T follicular helper cell (primary cell): ENCODE results near the gene THEMIS2.
"Not testable (repeated sequence)": the region's sequence is repeated elsewhere in the genome, so short reads cannot be mapped to it uniquely, and the experiment has no call there.

ENCODE experiments used
- DNase-seq: peaks from one replicate; pipeline ENCODE4 v3.0.0-alpha.2; 2020; ENCODE audit warnings: low read depth
- total RNA-seq, 2 experiments: gene quantifications; one replicate each; lab custom pipeline; 2026; lab: John Stamatoyannopoulos, UW

The THEMIS2 gene
- total RNA-seq = 5.6 to 30.4 reads per million in 2 experiments

DNA sequence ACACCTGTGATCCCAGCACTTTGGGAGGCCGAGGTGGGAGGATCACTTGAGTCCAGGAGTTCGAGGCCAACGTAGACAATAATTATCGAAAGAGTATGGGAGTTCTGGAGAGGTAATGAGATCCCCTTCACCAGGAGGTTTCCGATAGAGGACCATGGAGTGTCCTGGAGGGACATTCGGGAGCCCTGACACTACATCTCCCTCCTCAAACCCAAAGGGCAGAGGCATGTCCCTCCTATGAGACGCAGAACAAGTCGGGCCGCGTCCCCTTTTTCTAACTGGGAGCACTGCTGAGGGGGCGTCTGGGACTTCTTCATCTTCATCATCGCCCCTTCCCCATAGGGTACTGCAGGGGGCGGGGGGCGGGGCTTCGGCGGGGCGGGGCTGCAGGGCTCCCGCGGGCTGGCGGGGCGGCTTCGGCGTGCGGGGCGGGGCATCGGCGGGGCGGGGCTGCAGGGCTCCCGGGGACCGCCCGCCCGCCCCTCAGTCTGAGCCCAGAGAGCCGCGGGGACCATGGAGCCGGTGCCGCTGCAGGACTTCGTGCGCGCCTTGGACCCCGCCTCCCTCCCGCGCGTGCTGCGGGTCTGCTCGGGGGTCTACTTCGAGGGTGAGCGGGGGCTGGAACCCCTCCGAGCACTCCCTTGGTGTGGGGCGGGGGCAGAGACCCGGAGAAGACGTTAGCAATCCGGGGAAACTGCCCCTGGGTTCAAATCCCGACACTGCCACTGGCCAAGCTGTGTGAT is at the start of gene THEMIS2:
THEMIS2 (plus strand) TSS at position 486 of the 743 bp plus-strand sequence; CDS start at position 514, 28 bp downstream.
- DNase-seq = peak; percentile 77

DNA sequence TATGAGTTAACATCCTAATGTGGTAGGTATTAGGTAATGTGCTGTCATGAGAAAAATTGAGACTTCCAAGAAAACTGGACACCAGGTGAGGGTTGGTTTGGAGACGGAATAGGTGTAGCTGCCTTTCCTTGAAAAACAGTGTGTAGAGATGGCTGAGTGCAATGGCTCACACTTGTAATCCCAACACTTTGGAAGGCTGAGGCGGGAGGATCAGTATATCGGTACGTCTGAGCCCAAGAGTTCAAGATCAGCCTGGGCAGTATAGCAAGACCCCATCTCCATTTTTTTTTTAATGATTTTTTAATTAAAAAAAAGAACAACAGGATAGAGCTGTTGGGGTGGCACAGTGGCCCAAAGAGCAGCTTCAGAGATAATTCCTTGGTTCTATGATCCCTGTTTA is 48.6 kb upstream of the THEMIS2 start:
- DNase-seq = no peak

DNA sequence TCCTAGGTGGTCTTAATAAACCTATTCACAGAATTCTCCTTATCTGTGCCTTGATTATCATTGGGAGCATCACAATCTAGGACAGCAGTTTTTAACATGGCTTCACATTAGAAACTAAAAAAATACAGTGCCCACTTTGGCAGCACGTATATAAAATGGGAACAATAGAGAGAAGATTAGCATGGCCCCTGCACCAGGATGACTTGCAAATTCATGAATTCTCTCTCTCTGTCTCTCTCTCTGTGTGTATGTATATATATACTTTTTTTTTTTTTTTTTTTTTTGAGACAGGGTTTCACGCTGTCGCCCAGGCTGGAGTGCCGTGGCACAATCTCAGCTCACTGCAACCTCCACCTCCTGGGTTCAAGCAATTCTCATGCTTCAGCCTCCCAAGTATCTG is 47.9 kb upstream of the THEMIS2 start:
- DNase-seq = no peak

DNA sequence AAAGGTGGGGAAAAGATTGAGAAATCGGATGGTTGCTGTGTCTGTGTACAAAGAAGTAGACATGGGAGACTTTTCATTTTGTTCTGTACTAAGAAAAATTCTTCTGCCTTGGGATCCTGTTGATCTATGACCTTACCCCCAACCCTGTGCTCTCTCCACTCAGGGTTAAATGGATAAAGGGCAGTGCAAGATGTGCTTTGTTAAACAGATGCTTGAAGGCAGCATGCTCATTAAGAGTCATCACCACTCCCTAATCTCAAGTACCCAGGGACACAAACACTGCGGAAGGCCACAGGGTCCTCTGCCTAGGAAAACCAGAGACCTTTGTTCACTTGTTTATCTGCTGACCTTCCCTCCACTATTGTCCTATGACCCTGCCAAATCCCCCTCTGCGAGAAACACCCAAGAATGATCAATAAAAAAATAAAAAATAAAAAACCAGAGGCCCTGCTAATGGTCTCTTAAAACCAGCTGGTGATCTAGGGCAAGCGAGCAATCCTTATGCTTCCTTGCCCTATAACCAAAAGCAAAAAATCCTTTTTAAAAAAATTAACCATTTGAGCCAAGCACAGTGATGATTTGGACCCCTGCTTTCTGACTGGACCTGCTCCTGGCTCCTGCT is 42.9 kb upstream of the THEMIS2 start:
- not testable (repeated sequence) for DNase-seq

DNA sequence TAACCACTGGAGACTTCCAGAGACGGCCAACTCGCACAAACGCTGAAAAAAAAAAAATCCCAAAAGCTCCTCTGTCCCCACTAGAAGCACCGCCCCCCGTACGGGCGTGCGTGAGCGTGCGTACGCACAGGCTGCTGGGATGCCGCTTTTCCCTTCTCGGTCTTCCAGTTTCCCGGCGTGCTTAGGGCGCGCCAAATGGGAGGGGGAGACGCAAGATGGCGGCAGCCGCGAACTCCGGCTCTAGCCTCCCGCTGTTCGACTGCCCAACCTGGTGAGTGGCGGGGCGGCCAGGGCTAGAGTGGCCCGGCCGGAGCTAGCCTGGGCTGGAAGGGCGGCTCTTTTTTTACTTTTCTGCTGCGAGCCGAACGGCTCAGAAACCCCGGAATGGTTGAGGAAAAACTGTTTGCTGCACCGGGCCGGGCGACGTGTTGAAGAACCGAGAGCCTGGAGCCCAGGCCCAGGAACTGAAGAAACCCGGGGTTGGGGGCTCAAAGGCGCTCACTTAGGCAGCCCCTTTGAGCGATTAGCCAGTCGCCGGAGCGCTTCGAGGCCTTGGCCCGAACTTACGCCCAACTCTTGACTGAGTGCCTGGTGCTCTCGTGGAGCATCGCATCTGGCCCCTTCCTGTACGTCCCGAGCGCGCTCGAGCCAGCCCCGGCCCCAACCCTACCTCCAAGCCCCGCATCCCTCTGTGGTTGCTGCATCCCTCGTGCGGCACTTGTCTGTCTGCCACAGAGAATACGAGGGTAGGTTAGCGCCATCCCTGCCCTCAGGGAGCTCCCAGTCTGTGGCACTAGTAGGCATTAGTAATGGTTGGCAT is 41.5 kb upstream of the THEMIS2 start, which contains the start of gene PPP1R8:
PPP1R8 (plus strand) TSS at position 162 of the 820 bp plus-strand sequence; CDS start at position 216, 54 bp downstream.
- peak; percentile 82 for DNase-seq

DNA sequence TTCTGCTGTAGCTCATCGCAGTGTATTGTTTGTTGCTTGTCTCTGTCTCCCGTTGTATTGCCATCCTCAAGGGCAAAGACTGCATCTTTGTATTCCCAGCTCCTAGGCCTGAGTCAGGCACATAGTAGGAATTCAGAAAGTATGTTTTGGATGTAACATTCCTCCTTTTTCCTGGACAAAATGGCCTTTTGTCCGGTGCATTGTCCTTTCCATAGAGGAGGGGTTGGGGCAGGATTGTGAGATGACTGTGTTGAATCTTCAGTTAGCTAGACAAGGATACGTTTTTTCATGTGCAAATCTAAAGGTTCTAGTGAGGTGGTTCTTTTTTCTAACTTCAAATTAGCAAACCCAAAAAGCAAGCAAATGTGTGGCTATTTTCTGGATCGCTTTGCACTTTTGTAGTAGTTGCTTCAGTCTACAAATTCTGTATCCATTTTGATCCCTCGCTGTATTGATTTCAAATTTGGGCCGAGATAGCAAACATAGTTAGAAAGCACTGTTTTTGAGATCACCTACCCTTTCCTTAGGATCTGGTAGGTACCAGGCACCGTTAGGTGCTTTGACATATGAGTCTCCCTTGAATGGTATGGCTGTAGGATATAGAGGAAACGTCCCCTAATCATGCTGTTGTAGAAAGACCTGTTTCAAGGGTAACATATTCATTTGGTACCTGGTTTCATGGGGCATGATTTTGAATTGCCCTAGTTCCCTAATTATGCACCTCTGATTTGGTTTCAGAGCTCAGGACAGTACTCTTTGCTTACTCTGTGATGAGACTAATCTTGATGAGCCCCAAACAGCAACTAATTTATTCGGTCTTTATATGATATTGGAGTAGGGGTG is 40.6 kb upstream of the THEMIS2 start:
- no peak for DNase-seq

DNA sequence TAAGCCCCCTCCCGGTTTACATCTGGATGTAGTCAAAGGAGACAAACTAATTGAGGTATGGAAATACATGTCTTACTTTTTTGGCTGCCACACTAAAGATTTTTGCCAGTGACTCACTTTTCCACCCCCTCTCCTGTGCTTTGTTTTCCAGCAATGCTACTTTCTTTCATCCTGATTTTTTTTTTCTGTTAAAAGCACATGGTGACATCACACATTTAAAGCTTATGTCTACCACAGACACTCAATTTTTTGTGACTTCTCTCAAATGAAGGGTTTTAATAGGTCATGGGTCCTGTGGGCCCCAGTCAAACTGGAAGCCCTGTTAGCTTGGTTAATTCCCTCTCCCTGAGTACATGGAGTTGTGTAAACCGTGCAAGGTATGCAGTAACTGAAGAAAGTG is 39.6 kb upstream of the THEMIS2 start:
- no peak for DNase-seq

DNA sequence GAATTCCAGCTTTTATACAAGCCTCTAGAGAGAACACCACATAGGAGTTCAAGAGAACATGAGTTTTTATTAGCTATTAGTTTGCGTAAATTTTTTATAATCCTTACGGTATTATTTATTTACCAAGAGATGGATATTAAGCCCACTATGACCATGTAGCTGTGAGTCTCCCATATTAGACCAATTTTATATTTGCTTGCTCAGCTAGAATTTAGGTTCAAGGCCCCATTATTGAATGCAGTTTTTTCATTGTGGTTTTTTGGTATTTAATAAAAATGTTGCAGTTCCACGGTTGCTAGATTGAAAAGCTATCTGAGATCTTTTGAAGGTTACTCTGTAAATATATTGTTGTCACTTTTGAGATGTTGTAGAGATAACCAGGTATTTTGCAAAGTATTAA is 38.9 kb upstream of the THEMIS2 start:
- no peak for DNase-seq

DNA sequence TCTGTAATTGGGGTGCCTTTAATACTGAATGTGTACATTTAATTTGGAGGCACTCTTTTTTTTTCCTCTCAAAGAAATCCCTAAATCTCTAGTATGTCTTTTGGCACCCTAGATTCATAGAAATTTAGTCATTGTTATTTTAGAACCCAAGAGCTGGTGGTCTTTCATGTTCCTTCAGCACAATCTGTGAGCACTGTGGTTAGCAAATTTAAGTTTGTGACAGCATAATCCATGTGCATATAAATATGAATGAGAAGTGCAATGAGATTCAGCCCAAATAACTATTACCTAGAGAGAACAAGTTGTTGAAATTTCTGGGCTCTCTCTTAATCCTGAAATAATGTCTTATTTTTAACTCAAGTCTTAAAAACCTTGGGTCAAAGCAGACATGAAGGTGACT is 37.3 kb upstream of the THEMIS2 start:
- DNase-seq = no peak

DNA sequence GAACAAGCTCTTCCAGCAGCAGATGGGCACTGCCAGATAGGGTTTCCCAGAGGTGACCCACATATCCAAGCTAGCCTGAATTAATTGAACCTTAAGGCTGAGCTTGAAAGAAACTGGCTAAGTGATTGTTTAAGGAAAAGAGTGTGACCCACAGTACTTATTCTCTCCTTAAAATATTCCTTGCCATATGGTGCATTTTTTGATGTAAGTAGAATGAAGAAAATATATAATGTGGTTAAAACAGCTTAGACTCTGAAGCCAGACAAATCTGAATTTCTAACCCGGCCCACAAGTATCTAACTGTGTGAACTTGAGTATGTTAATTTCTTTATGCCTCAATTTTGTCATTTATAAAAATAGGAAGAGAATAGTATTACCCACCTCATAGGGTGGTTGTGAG is 36.8 kb upstream of the THEMIS2 start:
- DNase-seq = no peak

DNA sequence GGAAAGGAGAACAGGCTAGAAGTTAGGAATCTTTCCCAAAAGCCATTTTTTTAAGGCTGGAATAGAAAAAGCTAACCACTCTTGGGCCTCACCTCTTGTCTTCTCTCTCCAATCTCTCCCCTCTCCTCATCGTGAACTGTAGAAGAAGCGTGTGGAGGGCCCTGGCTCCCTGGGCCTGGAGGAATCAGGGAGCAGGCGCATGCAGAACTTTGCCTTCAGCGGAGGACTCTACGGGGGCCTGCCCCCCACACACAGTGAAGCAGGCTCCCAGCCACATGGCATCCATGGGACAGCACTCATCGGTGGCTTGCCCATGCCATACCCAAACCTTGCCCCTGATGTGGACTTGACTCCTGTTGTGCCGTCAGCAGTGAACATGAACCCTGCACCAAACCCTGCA is 22.4 kb upstream of the THEMIS2 start:
- no peak for DNase-seq

DNA sequence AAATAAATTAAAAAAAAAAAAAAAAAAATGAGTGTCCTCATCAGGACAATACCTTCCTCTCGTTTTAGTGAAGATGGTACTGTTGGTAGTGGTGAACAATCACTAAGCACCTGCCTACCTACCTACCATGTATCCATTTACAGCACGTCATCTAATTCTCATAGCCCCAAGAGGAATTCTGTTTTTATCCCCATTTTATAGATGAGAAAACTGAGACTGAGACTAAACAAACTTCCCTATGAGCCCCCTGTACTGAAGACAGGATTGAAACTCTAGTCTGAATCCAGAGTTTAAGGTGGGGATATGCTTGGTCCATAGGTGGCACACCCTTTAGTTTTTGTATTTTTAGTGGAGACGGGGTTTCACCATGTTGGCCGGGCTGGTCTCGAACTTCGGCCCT is 17.3 kb upstream of the THEMIS2 start:
- no peak for DNase-seq

DNA sequence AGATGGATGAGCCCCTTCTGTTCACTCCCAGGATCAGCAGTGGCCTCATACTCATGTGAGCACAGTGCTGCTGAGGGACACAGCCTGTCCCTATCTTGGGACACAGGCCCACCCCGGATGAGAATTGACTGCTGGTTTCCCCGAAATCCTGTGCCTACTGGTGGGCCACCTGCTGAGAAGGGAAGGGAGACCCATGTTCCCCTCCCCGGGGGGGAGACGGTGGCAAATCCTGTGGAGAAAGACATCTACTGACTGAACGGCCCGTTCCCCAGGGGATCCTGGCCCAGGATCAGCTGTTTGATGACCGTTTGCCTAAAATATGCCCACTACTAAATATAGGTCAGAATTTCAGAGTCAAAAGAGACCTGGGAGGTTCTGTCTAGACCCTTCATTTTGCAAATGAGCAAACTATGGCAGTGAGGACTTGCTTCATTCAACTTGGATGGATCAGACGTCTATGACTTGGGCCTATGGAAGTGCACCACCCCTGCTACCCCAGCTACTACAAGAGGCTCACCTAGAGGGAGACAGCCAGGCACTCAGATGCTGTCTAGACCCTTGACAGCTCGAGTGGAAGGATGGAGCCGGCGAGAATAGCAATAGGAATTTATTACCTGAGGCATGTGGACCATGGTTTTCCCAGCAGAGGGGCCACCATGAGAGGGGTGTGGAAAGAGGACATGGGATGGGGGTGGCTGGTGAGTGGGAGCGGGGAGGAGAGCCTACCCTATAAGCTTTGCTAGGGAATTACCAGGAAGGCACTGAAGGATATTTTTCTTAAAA is 15.6 kb upstream of the THEMIS2 start:
- no peak for DNase-seq

DNA sequence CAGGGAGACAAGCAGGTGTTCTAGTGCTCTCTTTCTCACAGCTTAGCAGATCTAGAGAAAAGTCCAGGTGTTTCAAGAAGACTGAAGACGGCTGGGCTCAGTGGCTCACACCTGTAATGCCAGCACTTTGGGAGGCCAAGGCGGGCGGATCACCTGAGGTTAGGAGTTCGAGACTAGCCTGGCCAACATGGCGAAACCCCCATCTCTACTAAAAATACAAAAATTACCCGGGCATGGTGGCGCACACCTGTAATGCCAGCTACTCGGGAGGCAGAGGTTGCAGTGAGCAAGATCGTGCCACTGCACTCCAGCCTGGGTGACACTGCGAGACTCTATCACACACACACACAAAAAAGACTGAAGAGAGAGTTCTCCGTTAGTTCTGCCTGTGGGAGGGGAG is 14.8 kb upstream of the THEMIS2 start:
- not testable (repeated sequence) for DNase-seq

DNA sequence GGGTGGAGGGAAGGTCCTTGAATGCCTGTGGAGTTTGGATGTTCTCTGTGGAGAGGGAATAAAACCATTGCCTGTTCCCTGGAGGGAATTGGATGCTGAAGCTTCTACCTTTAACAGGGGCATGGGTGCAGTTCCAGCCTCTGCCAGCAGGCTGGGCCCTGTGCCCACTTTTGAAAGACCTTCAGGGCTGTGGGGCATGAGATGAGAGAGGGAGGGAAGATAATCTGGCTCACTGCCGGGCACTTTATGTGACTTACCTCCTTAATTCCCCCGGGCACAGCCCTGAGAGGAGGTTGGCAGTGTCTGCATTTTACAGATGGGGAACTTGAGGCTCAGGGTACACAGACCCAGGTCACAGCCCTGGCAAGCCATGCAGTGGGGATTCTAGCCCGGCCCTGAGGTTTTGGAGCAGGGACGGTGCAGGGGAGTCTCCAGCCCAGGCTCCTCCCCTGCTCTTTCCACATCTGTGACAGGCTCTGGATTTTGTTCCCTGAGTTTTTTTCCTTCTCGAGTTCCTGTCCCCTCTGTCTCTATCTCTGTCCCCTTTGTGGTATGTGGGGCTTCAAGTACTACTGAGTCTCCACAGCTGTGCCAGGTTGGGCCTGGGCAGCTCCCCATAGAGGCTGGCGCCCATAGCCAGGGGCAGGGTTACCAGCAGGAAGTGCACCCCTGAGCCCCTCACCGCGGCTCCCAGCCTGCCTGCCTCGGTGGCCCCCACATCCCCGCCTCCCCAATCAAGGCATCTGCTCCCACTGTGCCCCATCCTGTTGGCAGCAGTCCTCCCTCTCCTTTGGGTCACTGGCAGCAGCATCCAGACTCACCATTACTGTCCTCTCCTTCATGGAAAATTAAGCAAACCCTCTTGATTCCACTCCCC is 14.0 kb upstream of the THEMIS2 start:
- DNase-seq = peak; percentile 73

DNA sequence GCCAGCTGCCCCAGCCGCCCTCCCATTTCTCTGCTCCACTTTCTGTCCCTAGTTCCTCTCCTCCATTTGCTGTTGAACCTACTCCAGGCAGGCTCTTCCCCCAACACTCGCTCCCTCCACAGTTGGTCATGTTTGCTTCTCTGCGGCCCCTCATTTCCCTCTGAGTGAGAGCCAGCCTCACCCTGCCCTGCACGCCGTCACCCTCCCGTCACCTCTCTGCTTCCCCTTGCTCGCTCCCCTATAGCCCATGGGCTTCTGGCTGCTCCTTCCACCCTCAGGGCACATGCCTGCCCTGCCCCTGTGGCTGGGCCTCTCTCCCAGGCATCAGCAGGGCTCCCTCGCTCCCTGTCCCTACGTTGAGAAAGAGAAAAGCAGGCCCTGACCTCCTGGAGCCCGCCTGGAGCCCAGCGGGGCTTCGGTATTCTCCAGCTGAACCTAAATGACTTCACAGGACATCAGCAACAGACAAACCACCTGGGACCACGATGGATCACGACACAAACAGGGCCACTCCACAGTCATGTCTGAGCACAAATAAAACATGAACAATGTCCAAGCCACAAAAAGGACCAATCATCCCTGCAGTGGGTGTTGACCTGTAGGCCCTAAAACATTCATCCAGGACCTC is 13.3 kb upstream of the THEMIS2 start:
- DNase-seq = no peak

DNA sequence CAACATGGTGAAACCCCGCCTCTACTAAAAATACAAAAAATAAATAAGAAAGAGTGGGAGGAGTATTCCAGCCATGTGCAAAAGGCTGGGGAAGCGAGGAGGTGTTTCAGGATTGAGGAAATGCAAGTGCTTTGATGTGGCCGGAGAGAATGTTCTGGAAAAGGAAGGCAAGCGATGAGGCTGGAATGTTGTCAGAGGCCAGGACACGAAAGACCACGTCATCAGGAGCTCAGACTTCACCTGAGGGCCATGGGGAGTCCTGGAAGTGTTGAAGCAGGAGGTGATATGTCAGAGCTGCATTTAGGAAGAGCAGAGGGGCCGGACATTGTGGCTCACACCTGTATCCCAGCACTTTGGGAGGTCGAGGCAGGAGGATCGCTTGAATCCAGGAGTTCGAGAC is 10.9 kb upstream of the THEMIS2 start:
- DNase-seq = no peak

DNA sequence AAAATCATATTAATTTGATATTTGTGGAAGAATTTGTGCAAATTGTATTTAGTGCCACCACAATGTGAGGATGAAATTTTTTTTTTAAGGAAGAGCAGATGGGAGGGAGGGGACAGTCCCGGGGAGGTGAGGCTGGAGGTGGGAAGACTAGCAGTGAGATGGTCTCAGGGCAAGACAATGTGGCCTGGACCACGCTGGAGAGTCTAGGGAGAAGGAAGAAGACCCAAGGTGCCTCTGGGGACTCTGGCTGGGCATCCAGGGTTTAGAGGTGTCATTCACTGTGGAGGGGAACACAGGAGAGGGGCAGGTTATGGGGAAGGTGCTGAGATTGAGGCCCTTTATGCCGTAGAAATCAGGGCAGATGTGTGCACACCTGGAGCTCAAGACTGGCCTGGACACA is 10.3 kb upstream of the THEMIS2 start:
- DNase-seq = no peak
